CD4-positive, alpha-beta T cell treated with Interleukin-2 at 100 ng/mL for 4 hours (primary cell): ENCODE data around the gene C1GALT1.
"Not testable (repeated sequence)": the region's sequence is repeated elsewhere in the genome, so short reads cannot be mapped to it uniquely, and the experiment has no call there.

Experiments
- DNase-seq: peaks from one replicate; pipeline ENCODE4 v3.0.0-alpha.2; 2020; ENCODE audit warnings: low spot score

C1GALT1 gene

DNA sequence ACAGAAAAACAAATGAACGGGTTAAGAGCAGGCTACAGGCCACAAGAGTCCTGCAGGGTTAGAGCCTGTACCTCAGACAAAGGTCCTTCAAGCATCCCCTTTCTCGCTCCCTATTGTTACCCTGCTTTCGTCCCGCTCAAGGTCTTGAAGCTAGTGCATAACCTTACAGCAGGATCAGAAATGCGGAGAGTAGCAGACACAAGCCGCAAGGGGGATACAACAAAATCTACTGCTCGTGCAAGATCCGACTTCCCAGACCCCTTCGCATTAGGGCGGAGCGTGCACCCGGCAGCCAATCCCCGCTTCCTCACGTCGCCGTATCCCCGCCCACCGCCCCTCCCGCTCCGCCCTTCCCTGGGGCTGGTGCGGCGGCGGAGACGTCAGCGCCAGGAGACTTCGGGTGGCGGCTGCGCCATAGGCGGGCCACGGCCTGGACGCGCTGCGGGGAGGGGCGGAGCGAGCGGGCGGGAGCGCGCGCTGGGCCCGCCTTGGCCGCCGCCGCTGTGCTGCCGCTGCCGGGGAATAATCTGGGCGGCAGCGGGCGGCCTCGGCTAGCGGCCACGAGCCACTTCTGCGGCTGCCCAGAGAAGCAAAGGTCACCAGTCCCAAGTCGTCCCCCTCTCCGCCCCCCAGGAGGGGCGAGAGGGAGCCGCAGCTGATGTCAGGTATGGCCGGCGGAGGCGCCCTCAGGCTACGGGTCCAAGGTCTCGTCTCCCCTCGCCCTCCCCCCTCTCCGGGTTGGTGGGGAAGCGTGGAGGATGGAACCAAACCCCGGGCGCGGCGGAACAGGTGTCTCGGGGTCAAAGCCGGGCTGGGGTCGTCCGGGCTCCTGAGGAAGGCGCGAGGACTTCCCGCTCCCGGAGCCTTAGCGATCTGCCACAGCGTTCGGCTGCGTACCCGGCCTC is at the start of gene C1GALT1:
Gene C1GALT1 (plus strand): TSS at position 389 of the 905 bp plus-strand sequence. CDS start 51,776 bp downstream, outside the sequence.
- DNase-seq, result peak; percentile 97

GRCh38 chr7:7134046-7134445 is 48.3 kb upstream of the C1GALT1 start:
- DNase-seq, result no peak

DNA sequence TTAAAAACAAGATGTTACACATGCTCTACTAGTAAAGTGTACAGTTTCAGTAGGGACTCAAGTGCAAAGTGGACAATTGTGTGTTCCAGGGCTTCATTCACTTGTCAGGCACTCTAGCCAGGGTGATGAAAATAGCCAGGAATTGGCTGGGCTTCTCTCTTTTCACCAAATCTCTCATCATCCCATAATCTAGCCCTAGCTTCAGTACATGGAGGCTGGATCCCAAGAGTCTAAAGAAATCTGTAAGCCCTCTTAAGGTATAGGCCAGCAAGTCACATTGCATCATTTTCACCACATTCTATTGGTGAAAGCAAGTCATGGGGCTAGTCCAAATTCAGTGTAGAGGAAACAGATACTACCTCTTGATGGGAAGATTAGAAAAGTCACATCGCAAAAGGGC is 47.3 kb upstream of the C1GALT1 start:
- no peak for DNase-seq

- not testable (repeated sequence) for DNase-seq
Measured at GRCh38 chr7:7135924-7136323, 46.4 kb upstream of the C1GALT1 start.

DNA sequence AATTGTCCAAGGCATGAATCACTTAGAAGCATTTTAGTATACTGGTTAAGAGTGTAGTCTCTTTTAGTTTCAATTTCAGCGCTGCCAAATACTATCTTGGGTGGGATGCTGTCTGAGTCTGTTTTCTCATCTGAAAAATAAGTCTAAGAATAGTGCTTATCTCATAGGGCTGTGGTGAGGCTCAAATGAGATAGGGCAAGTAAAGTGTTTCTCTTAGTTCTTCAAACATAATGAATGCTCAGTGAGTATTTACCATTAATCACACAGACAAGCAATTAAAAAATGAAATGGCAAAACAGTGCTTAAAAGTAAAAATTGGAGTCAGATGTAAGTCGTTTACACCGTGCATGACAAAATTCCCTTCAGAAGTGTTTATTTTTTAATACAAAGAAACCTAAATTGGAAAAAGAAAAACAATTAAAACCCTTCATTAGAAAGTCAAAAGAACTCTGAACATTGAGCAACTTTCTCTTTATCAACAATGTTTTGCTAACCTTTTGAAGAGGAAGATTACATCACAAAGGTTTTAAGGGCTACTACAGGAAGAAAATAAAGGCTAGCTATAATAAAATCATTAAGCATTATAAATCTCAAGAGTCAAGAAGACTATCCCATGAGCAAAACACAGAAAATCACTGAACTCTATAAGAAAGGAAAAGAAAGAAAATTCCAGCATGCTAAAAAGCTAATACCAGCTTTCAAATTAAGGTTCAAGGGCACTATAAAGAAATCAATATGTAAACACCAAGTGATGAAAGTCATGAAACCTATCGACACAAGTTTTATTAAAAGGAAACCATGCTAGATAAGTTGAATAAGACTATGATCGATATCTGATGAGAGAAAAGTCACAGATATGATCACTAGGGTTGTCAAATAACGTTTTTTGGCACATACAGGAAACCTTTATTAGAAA is 45.6 kb upstream of the C1GALT1 start:
- no peak for DNase-seq

DNA sequence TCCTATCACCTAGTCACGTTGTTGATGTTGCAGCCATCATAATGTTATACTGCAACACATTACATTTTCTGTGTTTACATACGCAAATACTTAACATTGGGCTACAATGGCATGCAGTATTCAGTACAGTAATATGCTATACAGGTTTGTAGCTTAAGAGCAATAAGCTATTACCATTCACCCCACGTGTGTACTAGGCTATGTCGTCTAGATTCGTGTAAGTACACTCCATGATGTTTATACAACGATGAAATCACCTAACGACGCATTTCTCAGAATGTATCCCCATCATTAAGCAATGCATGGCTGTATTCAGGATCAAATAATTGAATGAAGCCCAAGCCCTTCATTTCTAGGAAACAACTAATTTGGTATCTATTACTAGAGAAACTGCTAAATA is 43.4 kb upstream of the C1GALT1 start:
- DNase-seq, result no peak

DNA sequence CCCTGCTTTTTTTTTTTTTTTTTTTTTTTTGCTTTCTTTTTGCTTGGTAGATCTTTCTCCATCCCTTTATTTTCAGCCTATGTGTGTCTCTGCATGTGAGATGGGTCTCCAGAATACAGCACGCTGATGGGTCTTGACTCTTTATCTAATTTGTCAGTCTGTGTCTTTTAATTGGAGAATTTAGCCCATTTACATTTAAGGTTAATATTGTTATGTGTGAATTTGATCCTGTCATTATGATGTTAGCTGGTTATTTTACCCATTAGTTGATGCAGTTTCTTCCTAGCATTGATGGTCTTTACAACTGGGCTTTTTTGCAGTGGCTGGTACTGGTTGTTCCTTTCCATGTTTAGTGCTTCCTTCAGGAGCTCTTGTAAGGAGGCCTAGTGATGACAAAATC is 38.9 kb upstream of the C1GALT1 start:
- not testable (repeated sequence) for DNase-seq

DNA sequence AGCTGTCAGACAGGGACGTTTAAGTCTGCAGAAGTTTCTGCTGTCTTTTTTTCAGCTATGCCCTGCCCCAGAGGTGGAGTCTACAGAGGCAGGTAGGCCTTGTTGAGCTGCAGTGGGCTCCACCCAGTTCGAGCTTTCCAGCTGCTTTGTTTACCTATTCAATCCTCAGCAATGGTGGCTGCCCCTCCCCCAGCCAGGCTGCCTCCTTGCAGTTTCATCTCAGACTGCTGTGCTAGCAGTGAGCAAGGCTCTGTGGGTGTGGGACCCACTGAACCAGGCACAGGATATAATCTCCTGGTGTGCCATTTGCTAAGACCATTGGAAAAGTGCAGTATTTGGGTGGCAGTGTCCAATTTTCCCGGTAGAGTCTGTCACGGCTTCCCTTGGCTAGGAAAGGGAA is 37.2 kb upstream of the C1GALT1 start:
- not testable (repeated sequence) for DNase-seq

DNA sequence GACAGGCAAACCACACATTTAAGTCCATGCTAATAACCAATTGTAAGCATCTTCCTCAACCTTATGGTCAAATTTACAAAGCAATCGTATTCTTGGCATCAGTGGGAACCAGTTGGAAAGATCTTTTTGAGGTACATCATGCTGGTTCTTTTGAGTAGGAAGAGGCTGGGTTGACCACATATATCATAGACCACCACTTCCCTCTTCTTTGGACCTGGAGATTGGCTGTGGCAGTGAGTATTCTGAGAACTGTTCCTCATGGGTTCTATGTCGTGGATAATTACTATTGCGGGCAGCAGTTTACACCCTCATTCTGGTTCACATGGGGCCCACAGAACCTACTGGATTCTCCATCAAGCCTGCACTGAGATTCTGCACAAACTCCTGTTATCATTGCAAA is 35.5 kb upstream of the C1GALT1 start:
- no peak for DNase-seq

DNA sequence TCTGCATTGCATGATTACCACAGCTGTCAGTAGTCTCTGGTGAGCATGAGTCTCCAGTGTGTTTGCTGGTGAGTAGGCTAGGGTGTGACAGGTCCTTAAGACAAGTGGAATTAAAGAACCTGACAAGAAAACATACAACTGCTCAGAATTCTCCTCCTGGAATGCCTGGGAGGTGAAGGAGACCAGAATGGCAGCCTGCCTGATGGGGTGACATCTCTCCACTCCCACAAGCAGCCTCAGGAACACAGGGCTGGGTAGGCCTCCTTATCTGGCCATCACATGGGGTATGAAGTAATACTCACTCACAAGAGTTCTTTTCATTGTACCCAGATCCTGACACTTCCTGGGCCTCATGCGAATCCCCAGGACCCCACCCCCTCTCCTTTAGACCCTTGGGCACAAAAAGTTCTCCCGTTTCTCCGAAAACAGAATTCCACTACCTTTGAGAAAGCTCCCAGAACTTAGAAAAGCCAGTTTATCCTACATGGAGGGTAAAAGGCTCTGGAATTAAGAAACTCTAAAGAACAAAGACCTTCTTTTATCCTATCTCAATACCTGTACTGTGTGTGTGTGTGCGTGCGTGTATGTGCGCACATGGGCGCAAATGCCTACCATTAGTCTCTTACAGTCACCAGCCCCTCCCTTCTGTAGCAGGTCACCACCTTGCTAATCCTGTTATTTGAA is 33.4 kb upstream of the C1GALT1 start:
- DNase-seq, result no peak

- DNase-seq, result no peak
Measured at GRCh38 chr7:7151285-7151684, 31.1 kb upstream of the C1GALT1 start.

- DNase-seq, result no peak
Measured at GRCh38 chr7:7151865-7152264, 30.5 kb upstream of the C1GALT1 start.

GRCh38 chr7:7152315-7152714 is 30.0 kb upstream of the C1GALT1 start:
- no peak for DNase-seq

GRCh38 chr7:7154355-7154754 is 28.0 kb upstream of the C1GALT1 start:
- DNase-seq, result not testable (repeated sequence)

GRCh38 chr7:7156663-7157062 is 25.7 kb upstream of the C1GALT1 start:
- no peak for DNase-seq

- peak; percentile 78 for DNase-seq
Measured at GRCh38 chr7:7157177-7157886, 25.0 kb upstream of the C1GALT1 start.

DNA sequence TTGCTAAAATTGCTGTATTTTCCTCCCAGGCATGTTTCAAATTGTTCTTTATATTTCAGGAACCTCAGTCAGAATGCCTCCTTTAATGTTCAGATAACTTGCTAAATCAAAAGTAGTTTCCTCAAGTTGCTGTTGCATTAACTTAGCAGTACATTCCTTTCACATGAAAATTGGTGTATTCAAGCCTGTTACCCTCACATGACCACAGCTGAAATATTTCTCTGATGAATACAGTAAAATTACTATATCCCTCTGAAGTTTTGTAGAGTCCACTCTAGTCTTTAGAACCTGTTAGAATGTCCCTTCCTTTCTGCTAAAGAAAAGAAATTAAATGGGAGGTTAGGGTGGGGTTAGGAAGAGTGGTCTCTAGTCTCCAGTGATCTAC is 24.5 kb upstream of the C1GALT1 start:
- DNase-seq, result no peak

DNA sequence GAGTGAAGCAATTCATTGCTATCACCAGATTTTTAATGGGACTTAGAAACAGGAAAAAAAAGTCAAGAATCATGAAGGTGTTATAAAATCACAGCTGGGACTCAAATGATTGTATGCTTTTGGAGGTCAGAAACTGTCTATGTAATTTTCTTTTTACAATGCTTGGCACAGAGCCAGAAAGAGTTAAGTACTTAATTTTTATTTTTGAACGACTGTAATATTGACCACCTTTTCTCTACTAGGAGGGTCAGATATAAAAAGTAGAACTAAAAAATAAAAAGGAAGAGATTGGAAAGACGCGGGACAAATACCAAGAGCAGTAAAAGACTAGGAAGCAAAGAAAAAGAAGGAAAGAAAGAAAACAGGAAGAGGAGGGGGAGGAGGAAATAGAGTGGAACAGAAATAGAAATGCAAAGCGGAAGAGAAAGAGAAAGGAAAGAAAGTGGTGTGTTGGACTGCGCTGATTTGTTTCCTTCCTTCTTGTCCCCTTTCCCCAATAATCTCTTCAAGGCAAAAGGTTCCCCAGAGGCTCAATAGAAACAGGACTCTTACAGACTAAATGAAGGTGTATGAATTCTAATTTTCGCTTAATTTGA is 23.2 kb upstream of the C1GALT1 start:
- no peak for DNase-seq

GRCh38 chr7:7164591-7164990 is 17.8 kb upstream of the C1GALT1 start:
- DNase-seq, result no peak

DNA sequence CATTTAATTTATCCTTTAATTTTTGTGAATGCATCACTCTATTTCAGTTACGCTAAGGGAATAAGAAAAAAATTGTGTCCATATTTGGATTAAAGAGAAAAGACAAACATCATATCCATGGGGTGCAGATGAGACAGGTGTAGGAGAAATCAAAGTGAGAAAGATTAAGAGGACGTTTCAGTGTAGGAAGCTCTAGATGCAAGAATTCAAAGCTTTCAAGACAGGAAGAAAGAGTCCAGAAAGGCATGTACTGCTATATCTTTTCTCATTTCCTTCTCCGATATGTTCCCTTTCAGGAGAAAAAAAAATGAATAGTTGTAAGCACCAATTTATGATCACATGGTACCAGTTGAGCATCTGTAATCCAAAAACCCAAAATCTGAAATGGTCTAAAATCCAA is 17.0 kb upstream of the C1GALT1 start:
- no peak for DNase-seq

GRCh38 chr7:7166318-7166717 is 16.0 kb upstream of the C1GALT1 start:
- DNase-seq, result no peak
